ENCODE data around the gene GABRP. TPM values are rescaled to one million over a fixed set of nuclear protein-coding genes. Genes with fewer than 3 reads are reported as not detected.

The GABRP gene
- total and polyA plus RNA-seq, 2 donors (not counting 3 experiments of a cell fraction or from before 2014, with no cell fraction given): 0.66 to 3.0 TPM

- TF ChIP-seq JUN (IDR thresholded peaks at IDR 0.05; ENCODE audit: borderline replicate concordance, insufficient read depth, insufficient read length, low read depth): no peak
- no peak for TF ChIP-seq GATA2 (IDR thresholded peaks at IDR 0.05; ENCODE audit: insufficient read depth, insufficient read length, low read depth, low read length)
- no peak for TF ChIP-seq POLR2AphosphoS5 (IDR thresholded peaks at IDR 0.05; ENCODE audit: insufficient read depth, low read depth, low read length)
- TF ChIP-seq MYC (IDR thresholded peaks at IDR 0.05; ENCODE audit: low read depth, low read length): no peak
- no peak for TF ChIP-seq CTCF (IDR thresholded peaks at IDR 0.05; ENCODE audit: extremely low read depth in 1 of 2, insufficient read depth in 1 of 2, low read depth in 1 of 2, low read length in 2 of 2)
- no peak for TF ChIP-seq FOS (IDR thresholded peaks at IDR 0.05; ENCODE audit: borderline replicate concordance, insufficient read depth, low read length)
- no peak for TF ChIP-seq EZH2 (IDR thresholded peaks at IDR 0.05; ENCODE audit: borderline replicate concordance, low read depth, low read length, severe bottlenecking)
- dilution Hi-C loops (cut with MboI; ENCODE audit: extremely low pct_ligation_motif_present, low sequenced_read_pairs) (no loop called here), intact Hi-C loops (cut with micrococcal nuclease) (no loop called here)
- H4K20me1 ChIP-seq (replicated peaks; ENCODE audit: control insufficient read depth, extremely low read depth, insufficient read depth, low read length): no peaks in the 10 kb centered on the region
- no peak overlapping the region for H3K9ac ChIP-seq (replicated peaks; ENCODE audit: extremely low read depth, insufficient read depth, low read length)
- H3K36me3 ChIP-seq (ENCODE audit: control insufficient read depth in 2 of 2, extremely low read depth in 1 of 2, insufficient read depth in 2 of 2, low read length in 2 of 2): no peaks in the 10 kb centered on the region
- no peak overlapping the region for H3K4me3 ChIP-seq (replicated peaks in 1 of 3; ENCODE audit: insufficient read depth in 1 of 3, low read depth in 1 of 3, low read length in 3 of 3)
- no peaks in the 10 kb centered on the region for H3K79me2 ChIP-seq (ENCODE audit: control insufficient read depth, insufficient read depth, low read length)
- ChIA-PET CTCF (interaction anchor here (1.6 to 1.8 kb wide), 2 partner anchors 81 to 529 kb away, joined by 4 read pairs; no protein-coding TSS in a partner anchor), POLR2A (interaction anchor here (0.5 kb wide), 1 partner anchor 82 kb away, joined by 4 read pairs; no protein-coding TSS in a partner anchor)
- DNase-seq (ENCODE audit: low read depth, low spot score) (no peak), FAIRE-seq (no peak)
- no peaks in the 10 kb centered on the region for H3K9me1 ChIP-seq (replicated peaks; ENCODE audit: control insufficient read depth, extremely low read depth, insufficient read depth, low read length)
- H2AFZ ChIP-seq (ENCODE audit: low read depth, low read length): no peak overlapping the region
- H3K4me2 ChIP-seq (ENCODE audit: insufficient read depth, low read length): no peak overlapping the region
- H3K27ac ChIP-seq (ENCODE audit: insufficient read depth, low read depth, low read length): no peak overlapping the region
- H3K27me3 ChIP-seq (ENCODE audit: control insufficient read depth in 2 of 2, insufficient read depth in 2 of 2, low read length in 2 of 2): peaks cover 0 to 4% of the 10 kb centered on the region in 2 experiments
- no TSS peak for BruUV-seq (replicated peaks)
- no peaks in the 10 kb centered on the region for H3K9me3 ChIP-seq (replicated peaks; ENCODE audit: control insufficient read depth, insufficient read depth, low read length)
- H3K4me1 ChIP-seq (ENCODE audit: control insufficient read depth, extremely low read depth, insufficient read depth, low read length): no peaks in the 10 kb centered on the region
Observed at GRCh38 chr5:170813231-170813630, 29.7 kb downstream of the GABRP start.

Data from endothelial cell of umbilical vein (primary cell).